ENCODE data around the gene FBXO45. TPM values are rescaled to one million over a fixed set of nuclear protein-coding genes. Genes with fewer than 3 reads are reported as not detected.
"Not testable (repeated sequence)": the region's sequence is repeated elsewhere in the genome, so short reads cannot be mapped to it uniquely, and the experiment has no call there.

The FBXO45 gene
- total and polyA plus RNA-seq, 12 donors = 1.5 to 8.1 (median 5.1) TPM

DNA sequence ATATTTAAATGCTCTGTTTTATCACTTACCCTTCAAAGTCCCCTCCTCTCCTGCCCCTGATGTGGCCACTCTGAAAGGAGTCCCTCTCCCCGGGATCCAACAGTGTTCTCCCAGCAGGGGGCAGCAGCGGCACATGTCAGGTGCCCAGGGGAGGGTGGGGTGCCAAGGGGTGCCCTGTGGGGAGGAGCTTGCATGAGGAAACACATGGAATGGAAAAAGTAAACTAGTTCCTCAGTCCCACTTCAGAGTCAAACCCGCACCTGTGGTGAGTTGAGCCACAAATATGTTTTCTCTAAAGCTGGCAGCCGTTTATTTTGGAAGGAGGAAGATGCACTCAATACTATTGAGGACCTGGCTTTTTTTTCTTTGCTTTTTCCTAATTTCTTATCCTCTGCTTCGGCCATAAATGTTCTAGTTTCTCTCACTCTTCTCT, 40.9 kb downstream of the FBXO45 start:
- Histone ChIP-seq H3K27me3 (no peaks in the 10 kb centered on the region), H3K4me1 (replicated peaks in 1 of 2) (no peaks in the 10 kb centered on the region), H3K4me3 (no peak overlapping the region), H3K27ac (no peak overlapping the region), H3K36me3 (replicated peaks in 1 of 2) (no peaks in the 10 kb centered on the region), H3K9me3 (replicated peaks in 1 of 3) (peaks cover 0 to 4% (median 0%) of the 10 kb centered on the region in 3 donors)
- TF ChIP-seq, protein P1, sequence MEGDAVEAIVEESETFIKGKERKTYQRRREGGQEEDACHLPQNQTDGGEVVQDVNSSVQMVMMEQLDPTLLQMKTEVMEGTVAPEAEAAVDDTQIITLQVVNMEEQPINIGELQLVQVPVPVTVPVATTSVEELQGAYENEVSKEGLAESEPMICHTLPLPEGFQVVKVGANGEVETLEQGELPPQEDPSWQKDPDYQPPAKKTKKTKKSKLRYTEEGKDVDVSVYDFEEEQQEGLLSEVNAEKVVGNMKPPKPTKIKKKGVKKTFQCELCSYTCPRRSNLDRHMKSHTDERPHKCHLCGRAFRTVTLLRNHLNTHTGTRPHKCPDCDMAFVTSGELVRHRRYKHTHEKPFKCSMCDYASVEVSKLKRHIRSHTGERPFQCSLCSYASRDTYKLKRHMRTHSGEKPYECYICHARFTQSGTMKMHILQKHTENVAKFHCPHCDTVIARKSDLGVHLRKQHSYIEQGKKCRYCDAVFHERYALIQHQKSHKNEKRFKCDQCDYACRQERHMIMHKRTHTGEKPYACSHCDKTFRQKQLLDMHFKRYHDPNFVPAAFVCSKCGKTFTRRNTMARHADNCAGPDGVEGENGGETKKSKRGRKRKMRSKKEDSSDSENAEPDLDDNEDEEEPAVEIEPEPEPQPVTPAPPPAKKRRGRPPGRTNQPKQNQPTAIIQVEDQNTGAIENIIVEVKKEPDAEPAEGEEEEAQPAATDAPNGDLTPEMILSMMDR (IDR thresholded peaks at IDR 0.05) = peak; percentile 49 to 80 (median 74)
- TF ChIP-seq POLR2A (IDR thresholded peaks at IDR 0.05) = no peak
- intact Hi-C loops (cut with DNase I) = loop anchor here (5.0 to 10.0 kb wide), 2 partner anchors 75 to 78 kb away; no protein-coding TSS in a partner anchor
- DNase-seq = peak; percentile 81 to 89 (median 87)
- WGBS, 4 donors = 18 to 23% (median 22%) methylated on average over 5 of the region's 5 CpGs

DNA sequence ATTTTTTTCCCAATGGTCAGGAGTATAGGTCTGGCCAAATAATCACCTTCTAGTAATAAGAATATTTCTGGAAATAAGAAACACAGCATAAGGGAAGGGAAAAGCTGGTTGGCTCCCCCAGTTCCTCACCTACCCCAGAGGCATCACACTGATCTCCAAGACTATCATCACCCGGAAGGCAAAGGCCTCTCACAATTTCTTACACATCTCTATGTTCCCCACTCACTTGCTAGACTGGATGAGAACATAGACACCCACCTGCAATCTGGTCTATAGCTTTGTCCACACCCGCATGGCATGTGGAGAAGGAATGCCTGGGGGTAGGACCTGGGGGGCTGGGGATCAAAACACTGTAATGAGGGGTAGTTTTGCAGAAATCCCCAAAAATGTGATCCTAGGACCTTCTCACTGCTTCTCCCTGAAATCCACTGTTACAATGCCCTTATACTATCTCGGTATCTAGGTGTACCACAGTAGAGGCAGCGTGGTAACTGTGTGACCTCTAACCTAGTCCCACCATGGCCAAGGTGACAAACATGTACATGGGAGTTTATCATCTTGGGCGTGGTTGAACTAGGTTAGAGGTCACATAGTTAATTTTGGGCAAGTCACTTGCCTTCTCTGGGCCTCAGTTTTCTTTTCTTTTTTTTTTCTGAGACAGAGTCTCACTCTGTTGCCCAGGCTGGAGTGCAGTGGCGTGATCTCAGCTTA, 41.5 kb downstream of the FBXO45 start:
- H3K9me3 ChIP-seq (replicated peaks in 1 of 3) = peaks cover 0 to 4% (median 0%) of the 10 kb centered on the region in 3 donors
- 82 to 84% (median 83%) methylated on average over 6 of the region's 6 CpGs for WGBS, 4 donors
- TF ChIP-seq, protein P1 (IDR thresholded peaks at IDR 0.05) = no peak
- no peak for TF ChIP-seq POLR2A (IDR thresholded peaks at IDR 0.05)
- no peaks in the 10 kb centered on the region for H3K4me1 ChIP-seq (replicated peaks in 1 of 2)
- no peak overlapping the region for H3K27ac ChIP-seq
- intact Hi-C loops (cut with DNase I) = loop anchor here (5.0 to 10.0 kb wide), 2 partner anchors 75 to 77 kb away; no protein-coding TSS in a partner anchor
- DNase-seq = peak in 1 of 7 donors; percentile 13
- H3K27me3 ChIP-seq = no peaks in the 10 kb centered on the region
- no peak overlapping the region for H3K4me3 ChIP-seq
- H3K36me3 ChIP-seq (replicated peaks in 1 of 2) = no peaks in the 10 kb centered on the region

DNA sequence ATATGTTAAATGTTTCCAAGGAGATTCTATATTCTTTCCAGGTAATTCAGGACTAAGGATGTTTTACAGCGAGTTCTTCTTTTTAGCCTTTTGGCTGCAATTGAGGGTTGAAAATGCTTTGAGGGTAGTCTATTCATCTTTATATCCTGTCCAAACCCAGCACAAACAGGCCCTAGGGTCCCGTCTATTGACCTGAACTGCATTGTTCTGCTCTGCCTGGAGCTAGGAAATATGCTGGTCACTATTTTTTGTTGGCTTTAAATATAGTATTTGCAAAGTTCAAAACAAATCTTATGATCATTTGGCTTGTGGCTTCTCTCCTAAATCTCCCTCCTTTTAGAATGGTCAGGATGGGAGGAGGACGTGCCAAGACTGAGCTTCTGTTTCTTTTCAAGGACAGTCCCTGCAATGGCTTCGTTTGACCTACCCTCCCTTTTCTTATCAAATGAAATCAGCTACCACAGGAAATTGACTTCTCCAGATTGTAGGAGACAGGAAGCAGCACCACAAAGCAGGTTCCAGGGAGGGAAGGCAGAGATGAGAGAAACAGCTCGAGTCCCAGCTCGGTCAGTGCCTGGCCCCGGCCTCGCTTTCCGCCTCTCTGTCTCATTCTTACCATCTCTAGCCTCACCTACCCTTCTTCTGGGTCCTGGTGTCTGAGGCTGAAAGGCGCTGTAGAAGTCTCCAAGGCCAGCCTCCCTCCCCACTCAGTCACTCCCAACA, 43.5 kb downstream of the FBXO45 start:
- intact Hi-C loops (cut with DNase I) = no loop called here

DNA sequence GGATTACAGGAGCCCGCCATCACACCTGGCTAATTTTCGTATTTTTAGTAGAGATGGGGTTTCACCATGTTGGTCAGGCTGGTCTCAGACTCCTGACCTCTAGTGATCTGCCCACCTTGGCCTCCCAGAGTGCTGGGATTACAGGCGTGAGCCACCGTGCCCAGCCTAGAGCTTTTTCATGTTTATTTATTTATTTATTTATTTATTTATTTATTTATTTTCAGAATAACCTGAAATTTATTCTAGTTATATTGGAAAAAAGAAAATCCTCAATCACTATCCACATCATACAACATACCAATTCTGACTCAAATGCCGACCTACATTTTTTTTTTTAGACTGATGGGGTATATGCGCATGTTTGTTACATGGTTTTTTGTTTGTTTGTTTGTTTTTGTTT, 46.8 kb downstream of the FBXO45 start:
- H3K4me3 ChIP-seq; H3K27ac ChIP-seq; intact Hi-C loops (cut with DNase I); H3K27me3 ChIP-seq; H3K36me3 ChIP-seq (replicated peaks in 1 of 2); H3K9me3 ChIP-seq (replicated peaks in 1 of 3); DNase-seq; H3K4me1 ChIP-seq (replicated peaks in 1 of 2): not testable (repeated sequence)
- 88 to 98% (median 90%) methylated on average over 6 of the region's 6 CpGs for WGBS, 4 donors

More for the DNA sequence above, 43.5 kb downstream of the FBXO45 start:
- TF ChIP-seq, protein P1 (IDR thresholded peaks at IDR 0.05) = no peak
- TF ChIP-seq POLR2A (IDR thresholded peaks at IDR 0.05) = no peak
- Histone ChIP-seq H3K9me3 (replicated peaks in 1 of 3) (peaks cover 0 to 4% (median 0%) of the 10 kb centered on the region in 3 donors), H3K27me3 (no peaks in the 10 kb centered on the region), H3K4me3 (no peak overlapping the region), H3K4me1 (replicated peaks in 1 of 2) (no peaks in the 10 kb centered on the region), H3K36me3 (replicated peaks in 1 of 2) (no peaks in the 10 kb centered on the region), H3K27ac (peak overlapping the region in 3 of 5 donors; percentile 2 to 47 (median 42))
- DNase-seq = no peak
- 51 to 57% (median 53%) methylated on average over 10 of the region's 10 CpGs for whole genome bisulfite sequencing, 4 donors
